ENCODE data around the gene COG3. TPM values are rescaled to one million over a fixed set of nuclear protein-coding genes. Genes with fewer than 3 reads are reported as not detected.

COG3 gene
- total RNA-seq, 2 experiments from 2014 or later: 22.3 to 28.9 TPM

DNA sequence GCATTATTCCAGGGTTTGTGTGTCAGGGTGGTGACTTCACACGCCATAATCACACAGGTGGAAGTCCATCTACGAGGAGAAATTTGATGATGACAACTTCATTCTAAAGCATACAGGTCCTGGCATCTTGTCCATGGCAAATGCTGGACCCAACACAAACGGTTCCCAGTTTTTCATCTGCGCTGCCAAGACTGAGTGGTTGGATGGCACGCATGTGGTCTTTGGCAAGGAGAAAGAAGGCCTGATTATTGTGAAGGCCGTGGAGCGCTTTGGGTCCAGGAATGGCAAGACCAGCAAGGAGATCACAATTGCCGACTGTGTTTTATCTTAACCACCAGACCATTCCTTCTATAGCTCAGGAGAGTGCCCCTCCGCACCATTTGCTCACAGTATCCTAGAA is 28.4 kb upstream of the COG3 start:
- H4K20me1 ChIP-seq (ENCODE audit: insufficient read depth, low read length): no peaks in the 10 kb centered on the region
- CTCF ChIA-PET (ENCODE audit: unreplicated experiment): no interaction called here
- H2AFZ ChIP-seq (ENCODE audit: low read length): no peak overlapping the region
- H3K79me2 ChIP-seq (ENCODE audit: insufficient read depth, low read depth, low read length): no peaks in the 10 kb centered on the region
- POLR2A ChIA-PET: no interaction called here
- BruUV-seq (replicated peaks): no TSS peak
- H3K27ac ChIP-seq (ENCODE audit: low read depth, low read length, poor library complexity, severe bottlenecking): no peak overlapping the region
- no peak overlapping the region for H3K4me3 ChIP-seq (ENCODE audit: low read depth, low read length, poor library complexity, severe bottlenecking)
- no peaks in the 10 kb centered on the region for H3K4me1 ChIP-seq (ENCODE audit: insufficient read depth, low read length, poor library complexity, severe bottlenecking)
- H3K36me3 ChIP-seq (ENCODE audit: insufficient read depth, low read length): no peaks in the 10 kb centered on the region
- intact Hi-C loops (cut with micrococcal nuclease; ENCODE audit: unreplicated experiment): no loop called here
- TF ChIP-seq EZH2phosphoT487 (IDR thresholded peaks at IDR 0.05; ENCODE audit: borderline replicate concordance, low read depth, low read length) (no peak), CTCF (conservative IDR thresholded peaks at IDR 0.05; ENCODE audit: low read length) (no peak)
- H3K9me3 ChIP-seq (ENCODE audit: low read length): no peaks in the 10 kb centered on the region
- DNase-seq (ENCODE audit: low spot score): no peak
- H3K9me2 ChIP-seq (ENCODE audit: insufficient read depth, low read length): no peaks in the 10 kb centered on the region
- no peak overlapping the region for H3K4me2 ChIP-seq (ENCODE audit: low read length)

DNA sequence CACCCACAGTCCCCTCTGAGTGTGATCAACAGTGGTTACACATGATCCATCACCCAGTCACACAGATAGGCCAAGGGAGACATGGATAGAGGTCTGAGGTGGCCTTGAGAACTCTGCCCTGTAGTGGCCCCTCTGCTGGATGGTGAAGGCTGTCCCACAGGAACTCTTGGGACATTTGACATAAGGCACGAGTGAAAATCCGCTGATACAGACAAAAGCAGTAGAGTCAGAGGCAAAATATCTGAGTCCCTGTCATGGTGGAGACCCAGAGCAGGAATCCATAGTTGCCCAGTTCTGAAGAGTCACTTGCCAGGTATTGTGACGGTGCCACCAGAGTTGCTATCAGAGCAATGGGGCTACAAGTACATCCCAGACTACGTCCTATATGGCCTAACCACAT is 27.8 kb upstream of the COG3 start:
- ChIA-PET CTCF (ENCODE audit: unreplicated experiment) (no interaction called here), POLR2A (no interaction called here)
- BruUV-seq (replicated peaks): no TSS peak
- H3K9me2 ChIP-seq (ENCODE audit: insufficient read depth, low read length): no peaks in the 10 kb centered on the region
- DNase-seq (ENCODE audit: low spot score): no peak
- no peaks in the 10 kb centered on the region for H4K20me1 ChIP-seq (ENCODE audit: insufficient read depth, low read length)
- H3K4me2 ChIP-seq (ENCODE audit: low read length): no peak overlapping the region
- H3K27ac ChIP-seq (ENCODE audit: low read depth, low read length, poor library complexity, severe bottlenecking): no peak overlapping the region
- TF ChIP-seq EZH2phosphoT487 (IDR thresholded peaks at IDR 0.05; ENCODE audit: borderline replicate concordance, low read depth, low read length) (no peak), CTCF (conservative IDR thresholded peaks at IDR 0.05; ENCODE audit: low read length) (no peak)
- H3K79me2 ChIP-seq (ENCODE audit: insufficient read depth, low read depth, low read length): no peaks in the 10 kb centered on the region
- H2AFZ ChIP-seq (ENCODE audit: low read length): no peak overlapping the region
- no peaks in the 10 kb centered on the region for H3K36me3 ChIP-seq (ENCODE audit: insufficient read depth, low read length)
- H3K4me3 ChIP-seq (ENCODE audit: low read depth, low read length, poor library complexity, severe bottlenecking): no peak overlapping the region
- no peaks in the 10 kb centered on the region for H3K9me3 ChIP-seq (ENCODE audit: low read length)
- peaks cover 6% of the 10 kb centered on the region for H3K4me1 ChIP-seq (ENCODE audit: insufficient read depth, low read length, poor library complexity, severe bottlenecking)
- intact Hi-C loops (cut with micrococcal nuclease; ENCODE audit: unreplicated experiment): no loop called here

DNA sequence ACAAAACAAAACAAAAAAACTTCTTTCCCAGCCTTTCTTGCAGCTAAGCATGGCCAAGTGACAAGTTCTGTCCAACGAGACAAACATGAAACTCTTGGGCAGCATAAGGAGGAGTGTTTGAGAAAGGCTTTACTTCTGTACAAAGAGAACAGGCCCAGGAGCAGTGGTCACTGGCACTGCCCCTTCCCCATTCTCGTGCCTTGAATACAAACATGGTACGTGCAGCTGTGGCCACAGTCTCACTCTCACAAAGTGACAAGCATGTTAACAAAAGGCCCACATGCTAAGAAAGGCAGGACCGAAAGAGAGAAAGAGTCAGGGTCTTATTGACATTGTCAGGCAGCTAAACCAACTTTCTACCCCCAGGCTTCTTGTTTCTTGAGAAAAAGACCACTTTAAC is 26.8 kb upstream of the COG3 start:
- no peaks in the 10 kb centered on the region for H3K9me3 ChIP-seq (ENCODE audit: low read length)
- no TSS peak for BruUV-seq (replicated peaks)
- H3K27ac ChIP-seq (ENCODE audit: low read depth, low read length, poor library complexity, severe bottlenecking): no peak overlapping the region
- H3K9me2 ChIP-seq (ENCODE audit: insufficient read depth, low read length): no peaks in the 10 kb centered on the region
- H3K4me2 ChIP-seq (ENCODE audit: low read length): no peak overlapping the region
- TF ChIP-seq CTCF (conservative IDR thresholded peaks at IDR 0.05; ENCODE audit: low read length): no peak
- TF ChIP-seq EZH2phosphoT487 (IDR thresholded peaks at IDR 0.05; ENCODE audit: borderline replicate concordance, low read depth, low read length): no peak
- no peaks in the 10 kb centered on the region for H4K20me1 ChIP-seq (ENCODE audit: insufficient read depth, low read length)
- H3K4me3 ChIP-seq (ENCODE audit: low read depth, low read length, poor library complexity, severe bottlenecking): no peak overlapping the region
- no peaks in the 10 kb centered on the region for H3K79me2 ChIP-seq (ENCODE audit: insufficient read depth, low read depth, low read length)
- no peak for DNase-seq (ENCODE audit: low spot score)
- ChIA-PET POLR2A (interaction anchor here (0.6 kb wide), 1 partner anchor 887 kb away, joined by 4 read pairs; no protein-coding TSS in a partner anchor), CTCF (ENCODE audit: unreplicated experiment) (no interaction called here)
- intact Hi-C loops (cut with micrococcal nuclease; ENCODE audit: unreplicated experiment): no loop called here
- H3K36me3 ChIP-seq (ENCODE audit: insufficient read depth, low read length): no peaks in the 10 kb centered on the region
- peaks cover 8% of the 10 kb centered on the region for H3K4me1 ChIP-seq (ENCODE audit: insufficient read depth, low read length, poor library complexity, severe bottlenecking)
- no peak overlapping the region for H2AFZ ChIP-seq (ENCODE audit: low read length)
